Activated CD4-positive, alpha-beta T cell treated with anti-CD3 and anti-CD28 coated beads for 36 hours (primary cell): ENCODE results near the gene SCN3A. TPM values are rescaled to one million over a fixed set of nuclear protein-coding genes. Genes with fewer than 3 reads are reported as not detected.

Source experiments
- ATAC-seq: fragments of 200-7000 bp; cut with Tn5 transposase; one replicate; pipeline ENCODE4 v1.10.0; 2021; ENCODE audit warnings: mild to moderate bottlenecking, moderate library complexity
- CTCF ChIA-PET: fragments of 350-600 bp; sonication (Branson Sonifier 250); formaldehyde crosslinking; loops from one replicate; lab custom pipeline; 2021; ENCODE audit warnings: antibody characterized with exemption; lab: Charles Lee
- POLR2A ChIA-PET: fragments of 350-600 bp; sonication (Branson Sonifier 250); formaldehyde crosslinking; loops from one replicate; lab custom pipeline; 2021; ENCODE audit warnings: antibody characterized with exemption, inconsistent platforms; lab: Charles Lee
- DNase-seq: peaks from one replicate; pipeline ENCODE4 v3.0.0-alpha.2; 2020
- H3K27ac Mint-ChIP-seq: one replicate; pipeline ENCODE4 v1.8.0; 2021; ENCODE audit warnings: mixed read lengths
- H3K27me3 Mint-ChIP-seq: one replicate; pipeline ENCODE4 v1.8.0; 2021; ENCODE audit warnings: mixed read lengths
- H3K36me3 Mint-ChIP-seq: one replicate; pipeline ENCODE4 v1.8.0; 2021; ENCODE audit warnings: low read depth, mixed read lengths
- H3K4me1 Mint-ChIP-seq: one replicate; pipeline ENCODE4 v1.8.0; 2021; ENCODE audit warnings: mixed read lengths
- H3K4me3 Mint-ChIP-seq: one replicate; pipeline ENCODE4 v1.8.0; 2021; ENCODE audit warnings: mild to moderate bottlenecking, moderate library complexity, mixed read lengths
- H3K9me3 Mint-ChIP-seq: one replicate; pipeline ENCODE4 v1.8.0; 2021; ENCODE audit warnings: low read depth, mixed read lengths
- intact Hi-C, 2 experiments: fragments of 100-400 bp; cut with DNase I in 1 of 2; cut with micrococcal nuclease in 1 of 2; formaldehyde crosslinking; loops; one replicate each; pipeline versions ENCODE4 v1.14.2 to v1.15.1; 2022 to 2024; cut with DNase I, micrococcal nuclease
- total RNA-seq, 2 experiments: library from RNA; stranded (reverse); gene quantifications; one replicate each; pipeline ENCODE4 v1.2.3, GENCODE V29; 2021

Gene SCN3A
- total RNA-seq, 2 experiments from 2014 or later, result 0.23 to 0.30 TPM

- ChIA-PET CTCF (interaction anchor here (0.6 kb wide), 1 partner anchor 823 kb away, joined by 3 read pairs; no protein-coding TSS in a partner anchor), POLR2A (no interaction called here)
- Mint-ChIP-seq H3K9me3 (peaks cover 3% of the 10 kb centered on the region), H3K4me1 (peaks cover 3% of the 10 kb centered on the region), H3K4me3 (no peak overlapping the region), H3K27ac (no peak overlapping the region), H3K27me3 (peaks cover 5% of the 10 kb centered on the region), H3K36me3 (no peaks in the 10 kb centered on the region)
- DNase-seq (no peak), ATAC-seq (no peak)
- intact Hi-C loops, result no loop called here
Measured at GRCh38 chr2:165069151-165069550, 134.7 kb downstream of the SCN3A start.

GRCh38 chr2:165068487-165068757 lies 135.4 kb downstream of the SCN3A start:
- no peak overlapping the region for H3K4me3 Mint-ChIP-seq
- no peak overlapping the region for H3K27ac Mint-ChIP-seq
- no peak for DNase-seq

GRCh38 chr2:165067643-165068486 lies 136.0 kb downstream of the SCN3A start:
- ChIA-PET POLR2A (no interaction called here), CTCF (interaction anchor here (0.6 to 1.2 kb wide), 3 partner anchors 10 to 224 kb away, joined by 3 to 5 read pairs (median 3); no protein-coding TSS in a partner anchor)
- peaks cover 3% of the 10 kb centered on the region for H3K4me1 Mint-ChIP-seq

More at GRCh38 chr2:165068487-165068757, 135.4 kb downstream of the SCN3A start:
- H3K36me3 Mint-ChIP-seq, result no peaks in the 10 kb centered on the region
- H3K27me3 Mint-ChIP-seq, result peaks cover 5% of the 10 kb centered on the region
- POLR2A ChIA-PET, result no interaction called here
- peaks cover under 1% of the 10 kb centered on the region for H3K9me3 Mint-ChIP-seq
- H3K4me1 Mint-ChIP-seq, result peaks cover 3% of the 10 kb centered on the region
- intact Hi-C loops, result no loop called here
- CTCF ChIA-PET, result no interaction called here
- ATAC-seq, result no peak

GRCh38 chr2:165064743-165065142 lies 139.1 kb downstream of the SCN3A start:
- H3K9me3 Mint-ChIP-seq, result no peaks in the 10 kb centered on the region
- H3K36me3 Mint-ChIP-seq, result no peaks in the 10 kb centered on the region
- no peak for DNase-seq
- intact Hi-C loops, result no loop called here
- POLR2A ChIA-PET, result no interaction called here
- no peak overlapping the region for H3K27ac Mint-ChIP-seq
- CTCF ChIA-PET, result no interaction called here
- ATAC-seq, result no peak
- H3K27me3 Mint-ChIP-seq, result peaks cover 6% of the 10 kb centered on the region
- H3K4me1 Mint-ChIP-seq, result peaks cover 3% of the 10 kb centered on the region
- no peak overlapping the region for H3K4me3 Mint-ChIP-seq

More at GRCh38 chr2:165067643-165068486, 136.0 kb downstream of the SCN3A start:
- intact Hi-C loops, result no loop called here
- H3K36me3 Mint-ChIP-seq, result no peaks in the 10 kb centered on the region
- DNase-seq, result no peak
- no peaks in the 10 kb centered on the region for H3K9me3 Mint-ChIP-seq
- ATAC-seq, result no peak
- H3K27ac Mint-ChIP-seq, result no peak overlapping the region
- peaks cover 5% of the 10 kb centered on the region for H3K27me3 Mint-ChIP-seq
- no peak overlapping the region for H3K4me3 Mint-ChIP-seq

GRCh38 chr2:165060411-165060810 lies 143.4 kb downstream of the SCN3A start:
- Mint-ChIP-seq H3K36me3 (no peaks in the 10 kb centered on the region), H3K9me3 (no peaks in the 10 kb centered on the region), H3K27ac (no peak overlapping the region), H3K4me1 (peaks cover 2% of the 10 kb centered on the region), H3K27me3 (peaks cover 2% of the 10 kb centered on the region), H3K4me3 (no peak overlapping the region)
- DNase-seq, result no peak
- ChIA-PET POLR2A (no interaction called here), CTCF (no interaction called here)
- no peak for ATAC-seq
- intact Hi-C loops, result no loop called here

- Mint-ChIP-seq H3K9me3 (no peaks in the 10 kb centered on the region), H3K27me3 (peaks cover 6% of the 10 kb centered on the region), H3K27ac (no peak overlapping the region), H3K36me3 (no peaks in the 10 kb centered on the region), H3K4me3 (no peak overlapping the region), H3K4me1 (peaks cover 12% of the 10 kb centered on the region)
- DNase-seq, result no peak
- intact Hi-C loops, result no loop called here
- POLR2A ChIA-PET, result no interaction called here
- no peak for ATAC-seq
- CTCF ChIA-PET, result interaction anchor here (1.1 to 1.5 kb wide), 2 partner anchors 9 to 42 kb away, joined by 3 to 4 read pairs; no protein-coding TSS in a partner anchor
Measured at GRCh38 chr2:165058476-165059265, 145.2 kb downstream of the SCN3A start.

GRCh38 chr2:165057931-165058330 lies 145.9 kb downstream of the SCN3A start:
- POLR2A ChIA-PET, result no interaction called here
- intact Hi-C loops, result no loop called here
- CTCF ChIA-PET, result interaction anchor here (1.1 to 1.5 kb wide), 2 partner anchors 10 to 41 kb away, joined by 3 to 4 read pairs; no protein-coding TSS in a partner anchor

GRCh38 chr2:165057308-165057707 lies 146.5 kb downstream of the SCN3A start:
- no peak for DNase-seq
- H3K36me3 Mint-ChIP-seq, result no peaks in the 10 kb centered on the region
- ATAC-seq, result no peak
- intact Hi-C loops, result no loop called here
- POLR2A ChIA-PET, result no interaction called here
- no peak overlapping the region for H3K27ac Mint-ChIP-seq
- peaks cover 7% of the 10 kb centered on the region for H3K27me3 Mint-ChIP-seq
- no peak overlapping the region for H3K4me3 Mint-ChIP-seq
- CTCF ChIA-PET, result interaction anchor here (1.1 to 1.5 kb wide), 2 partner anchors 11 to 41 kb away, joined by 3 to 4 read pairs; no protein-coding TSS in a partner anchor
- H3K9me3 Mint-ChIP-seq, result no peaks in the 10 kb centered on the region
- peaks cover 12% of the 10 kb centered on the region for H3K4me1 Mint-ChIP-seq

More at GRCh38 chr2:165057931-165058330, 145.9 kb downstream of the SCN3A start:
- no peak for ATAC-seq
- Mint-ChIP-seq H3K36me3 (no peaks in the 10 kb centered on the region), H3K4me3 (no peak overlapping the region), H3K9me3 (no peaks in the 10 kb centered on the region), H3K27ac (no peak overlapping the region), H3K27me3 (peaks cover 6% of the 10 kb centered on the region), H3K4me1 (peaks cover 12% of the 10 kb centered on the region)
- DNase-seq, result no peak

- Mint-ChIP-seq H3K4me3 (no peak overlapping the region), H3K27ac (no peak overlapping the region), H3K36me3 (no peaks in the 10 kb centered on the region), H3K4me1 (peaks cover 12% of the 10 kb centered on the region), H3K9me3 (no peaks in the 10 kb centered on the region), H3K27me3 (peaks cover 9% of the 10 kb centered on the region)
- POLR2A ChIA-PET, result no interaction called here
- no peak for DNase-seq
- no peak for ATAC-seq
- intact Hi-C loops, result no loop called here
- CTCF ChIA-PET, result interaction anchor here (0.8 kb wide), 1 partner anchor 15 kb away, joined by 3 read pairs; no protein-coding TSS in a partner anchor
Measured at GRCh38 chr2:165056564-165056963, 147.3 kb downstream of the SCN3A start.

GRCh38 chr2:165055082-165055851 lies 148.6 kb downstream of the SCN3A start:
- intact Hi-C loops, result no loop called here

GRCh38 chr2:165054652-165055051 lies 149.2 kb downstream of the SCN3A start:
- Mint-ChIP-seq H3K4me1 (peaks cover 12% of the 10 kb centered on the region), H3K36me3 (no peaks in the 10 kb centered on the region), H3K9me3 (no peaks in the 10 kb centered on the region), H3K27me3 (peaks cover 7% of the 10 kb centered on the region), H3K27ac (no peak overlapping the region), H3K4me3 (no peak overlapping the region)
- ATAC-seq (peak; percentile 36), DNase-seq (no peak)
- intact Hi-C loops, result no loop called here
- POLR2A ChIA-PET, result no interaction called here
- CTCF ChIA-PET, result no interaction called here

More at GRCh38 chr2:165055082-165055851, 148.6 kb downstream of the SCN3A start:
- Mint-ChIP-seq H3K27ac (no peak overlapping the region), H3K4me1 (peaks cover 12% of the 10 kb centered on the region), H3K36me3 (no peaks in the 10 kb centered on the region), H3K4me3 (no peak overlapping the region), H3K9me3 (no peaks in the 10 kb centered on the region), H3K27me3 (peaks cover 9% of the 10 kb centered on the region)
- ChIA-PET POLR2A (no interaction called here), CTCF (no interaction called here)
- DNase-seq, result no peak
- ATAC-seq, result peak; percentile 81
